PC-9 (cell line): ENCODE results near the gene RORC.

ENCODE experiments used
- CTCF ChIP-seq: fragments of 200-600 bp; sonication (generic); conservative IDR thresholded peaks from 2 replicates; pipeline ENCODE4 v1.6.1; 2017; ENCODE audit warnings: mixed run types, antibody characterized with exemption, mild to moderate bottlenecking, moderate library complexity
- EZH2 ChIP-seq: fragments of 200-600 bp; sonication (generic); IDR thresholded peaks from 2 replicates; pipeline ENCODE4 v1.8.0; 2017; ENCODE audit warnings: antibody characterized with exemption, low read depth

GRCh38 chr1:151853411-151853943, 21.9 kb upstream of the RORC start, which contains the start of gene THEM5:
- no peak for TF ChIP-seq CTCF
- TF ChIP-seq EZH2: no peak
